Gastrocnemius medialis (tissue), 4 donors: ENCODE results near the gene MAML2.

Experiments
- POLR2A ChIP-seq, 2 donors: fragments of 450-650 bp; IDR thresholded peaks; one replicate each; pipeline ENCODE4 v1.6.1; 2017; ENCODE audit warnings: antibody characterized with exemption in 2 of 2, mild to moderate bottlenecking in 2 of 2, moderate library complexity in 2 of 2
- TF ChIP-seq, protein P1 (sequence below), 5 experiments: fragments of 450-650 bp in 3 of 5; fragments of 200-600 bp in 2 of 5; sonication (generic) in 2 of 5; IDR thresholded peaks in 4 of 5; conservative IDR thresholded peaks in 1 of 5; 1 replicate in 4 of 5; 2 replicates in 1 of 5; pipeline ENCODE4 v1.5.1; 2016 to 2019; ENCODE audit warnings: antibody characterized with exemption in 5 of 5, mild to moderate bottlenecking in 3 of 5, moderate library complexity in 3 of 5

DNA sequence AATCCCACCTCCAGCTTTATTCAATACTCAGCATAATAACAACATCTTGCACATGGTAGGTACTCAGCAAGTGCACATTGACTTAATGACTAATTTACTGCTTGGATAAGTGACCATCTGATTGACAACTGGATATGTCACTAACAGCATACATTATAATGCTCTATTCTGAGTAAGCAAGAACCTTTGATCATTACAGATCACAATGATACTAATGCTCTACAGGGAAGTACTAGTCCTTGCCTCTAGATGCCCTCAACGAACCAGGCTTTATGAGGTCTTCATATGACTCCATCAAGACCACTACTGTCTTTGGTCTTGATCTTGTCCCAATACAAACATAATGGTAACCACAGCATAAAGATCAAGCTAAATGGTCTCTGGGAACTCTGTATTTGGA, 251.5 kb downstream of the MAML2 start:
- TF ChIP-seq POLR2A (IDR thresholded peaks at IDR 0.05) = no peak
- TF ChIP-seq, protein P1, sequence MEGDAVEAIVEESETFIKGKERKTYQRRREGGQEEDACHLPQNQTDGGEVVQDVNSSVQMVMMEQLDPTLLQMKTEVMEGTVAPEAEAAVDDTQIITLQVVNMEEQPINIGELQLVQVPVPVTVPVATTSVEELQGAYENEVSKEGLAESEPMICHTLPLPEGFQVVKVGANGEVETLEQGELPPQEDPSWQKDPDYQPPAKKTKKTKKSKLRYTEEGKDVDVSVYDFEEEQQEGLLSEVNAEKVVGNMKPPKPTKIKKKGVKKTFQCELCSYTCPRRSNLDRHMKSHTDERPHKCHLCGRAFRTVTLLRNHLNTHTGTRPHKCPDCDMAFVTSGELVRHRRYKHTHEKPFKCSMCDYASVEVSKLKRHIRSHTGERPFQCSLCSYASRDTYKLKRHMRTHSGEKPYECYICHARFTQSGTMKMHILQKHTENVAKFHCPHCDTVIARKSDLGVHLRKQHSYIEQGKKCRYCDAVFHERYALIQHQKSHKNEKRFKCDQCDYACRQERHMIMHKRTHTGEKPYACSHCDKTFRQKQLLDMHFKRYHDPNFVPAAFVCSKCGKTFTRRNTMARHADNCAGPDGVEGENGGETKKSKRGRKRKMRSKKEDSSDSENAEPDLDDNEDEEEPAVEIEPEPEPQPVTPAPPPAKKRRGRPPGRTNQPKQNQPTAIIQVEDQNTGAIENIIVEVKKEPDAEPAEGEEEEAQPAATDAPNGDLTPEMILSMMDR (IDR thresholded peaks at IDR 0.05 in 4 of 5, conservative IDR thresholded peaks at IDR 0.05 in 1 of 5) = no peak
